Measurements from ENCODE around the gene LRRC4. TPM values are rescaled to one million over a fixed set of nuclear protein-coding genes. Genes with fewer than 3 reads are reported as not detected.

Gene LRRC4, protein sequence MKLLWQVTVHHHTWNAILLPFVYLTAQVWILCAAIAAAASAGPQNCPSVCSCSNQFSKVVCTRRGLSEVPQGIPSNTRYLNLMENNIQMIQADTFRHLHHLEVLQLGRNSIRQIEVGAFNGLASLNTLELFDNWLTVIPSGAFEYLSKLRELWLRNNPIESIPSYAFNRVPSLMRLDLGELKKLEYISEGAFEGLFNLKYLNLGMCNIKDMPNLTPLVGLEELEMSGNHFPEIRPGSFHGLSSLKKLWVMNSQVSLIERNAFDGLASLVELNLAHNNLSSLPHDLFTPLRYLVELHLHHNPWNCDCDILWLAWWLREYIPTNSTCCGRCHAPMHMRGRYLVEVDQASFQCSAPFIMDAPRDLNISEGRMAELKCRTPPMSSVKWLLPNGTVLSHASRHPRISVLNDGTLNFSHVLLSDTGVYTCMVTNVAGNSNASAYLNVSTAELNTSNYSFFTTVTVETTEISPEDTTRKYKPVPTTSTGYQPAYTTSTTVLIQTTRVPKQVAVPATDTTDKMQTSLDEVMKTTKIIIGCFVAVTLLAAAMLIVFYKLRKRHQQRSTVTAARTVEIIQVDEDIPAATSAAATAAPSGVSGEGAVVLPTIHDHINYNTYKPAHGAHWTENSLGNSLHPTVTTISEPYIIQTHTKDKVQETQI
- total RNA-seq, result 1 to 10 TPM; 3.4 to 7.3 TPM
- long read RNA-seq, donor 1, partial matches to known transcripts, result 0 of 1 reads
- long read RNA-seq, donor 1, other reads (novel, unspliced or antisense), result 1 of 1 reads
- long read RNA-seq, donor 2, result 0 reads

DNA sequence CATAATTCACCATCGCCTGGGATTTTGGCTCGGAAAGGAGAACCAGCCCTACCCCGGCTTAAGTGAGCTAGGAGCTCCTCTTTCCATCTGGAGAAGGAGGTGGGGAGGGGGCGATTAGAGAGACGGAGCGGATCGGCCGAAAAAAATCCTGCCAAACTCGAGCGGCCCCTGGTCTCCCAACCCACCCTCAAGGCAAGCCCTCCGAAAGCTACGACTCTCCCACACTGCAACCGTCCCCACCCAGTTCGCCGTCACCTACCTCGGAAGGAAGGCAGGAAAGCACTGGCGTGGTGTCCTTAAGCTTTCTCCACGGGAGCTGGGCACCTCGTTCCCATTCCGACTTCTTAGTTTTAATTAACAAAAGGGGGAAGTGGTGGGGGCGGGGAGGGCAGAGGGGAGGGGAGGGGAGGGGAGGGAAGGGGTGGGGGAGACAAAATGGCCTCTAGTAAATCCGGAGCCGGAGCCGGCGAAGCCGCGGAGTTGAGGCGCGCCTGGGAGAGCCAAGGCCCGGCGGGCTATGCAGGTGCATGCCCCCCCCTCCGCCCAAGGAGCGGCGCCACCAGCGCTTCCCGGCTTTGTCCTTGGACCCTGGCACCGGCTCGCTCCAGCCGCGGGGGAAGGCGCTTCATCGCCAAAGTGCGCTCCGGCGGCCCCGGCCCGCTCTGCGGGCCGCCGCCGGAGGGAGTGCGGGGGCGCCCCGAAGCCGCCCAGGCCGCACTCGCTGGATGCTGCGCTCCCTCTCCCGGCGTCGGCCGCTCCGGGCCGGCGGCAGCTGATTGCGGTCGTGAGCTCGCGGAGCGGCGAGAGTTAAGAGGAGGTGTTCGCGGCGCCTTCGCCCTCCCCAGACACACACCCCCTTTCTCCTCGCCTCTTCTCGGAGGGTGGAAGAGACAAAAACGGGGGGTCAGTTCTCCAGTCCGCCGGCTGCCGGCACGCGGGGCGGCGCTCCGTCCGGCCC lies at the start of gene LRRC4:
Gene LRRC4 (minus strand): TSS at position 784 of the 958 bp plus-strand sequence. CDS start 797 bp downstream, outside the sequence.
- intact Hi-C loops (cut with DNase I), result no loop called here
- DNase-seq (ENCODE audit: low spot score), result no peak

- intact Hi-C loops (cut with DNase I), result no loop called here
- DNase-seq (ENCODE audit: low spot score), result no peak
These were observed 48.9 kb upstream of the LRRC4 start for GRCh38 chr7:128080169-128080568.

DNA sequence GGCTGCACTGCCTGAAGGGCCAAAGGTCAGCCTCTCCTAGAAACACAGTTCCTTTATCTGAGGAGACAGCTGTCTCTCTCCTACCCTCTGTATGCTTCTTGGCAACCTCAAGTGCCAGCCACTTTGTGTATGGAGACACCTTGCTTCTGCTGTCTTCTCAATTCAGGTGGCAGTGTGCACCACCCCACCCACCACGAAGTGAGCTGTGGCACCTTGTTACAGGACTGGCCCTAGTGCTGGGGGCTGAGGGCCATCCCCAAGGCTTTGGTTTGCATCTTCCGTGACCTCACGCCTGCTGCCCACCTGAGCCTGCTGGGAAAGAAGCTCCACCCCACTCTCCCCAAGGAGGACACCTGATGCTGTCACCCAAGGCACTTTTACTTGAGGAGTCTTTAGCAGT lies 47.1 kb upstream of the LRRC4 start:
- intact Hi-C loops (cut with DNase I), result no loop called here
- no peak for DNase-seq (ENCODE audit: low spot score)

DNA sequence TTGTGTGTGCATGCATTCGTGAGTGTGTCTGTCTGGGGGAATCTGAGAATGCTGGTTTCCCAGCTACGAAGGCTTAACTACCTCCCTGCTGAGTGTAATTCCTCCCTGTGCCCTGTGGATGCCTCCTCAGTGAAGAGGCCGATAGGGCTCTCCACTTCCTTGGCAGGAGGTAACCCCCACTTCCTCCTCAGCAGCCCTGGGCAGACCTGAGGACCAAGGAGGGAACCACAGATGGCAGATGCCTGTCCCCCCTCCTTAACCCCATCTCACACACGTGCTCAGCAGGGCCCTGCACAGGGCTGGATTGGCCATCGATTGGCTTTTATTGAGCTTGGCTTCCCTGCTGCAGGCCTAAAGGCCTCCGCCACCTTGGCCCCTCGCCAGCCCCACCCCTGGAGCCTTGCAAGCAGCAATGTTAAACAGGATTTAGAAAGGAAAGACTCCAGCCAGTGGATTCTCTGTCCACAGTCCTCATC lies 45.6 kb upstream of the LRRC4 start:
- peak; percentile 87 for DNase-seq (ENCODE audit: low spot score)
- intact Hi-C loops (cut with DNase I), result no loop called here

GRCh38 chr7:128076196-128076795 lies 45.1 kb upstream of the LRRC4 start:
- intact Hi-C loops (cut with DNase I), result no loop called here
- DNase-seq (ENCODE audit: low spot score), result no peak

GRCh38 chr7:128075242-128076095 lies 44.2 kb upstream of the LRRC4 start:
- intact Hi-C loops (cut with DNase I), result no loop called here
- DNase-seq (ENCODE audit: low spot score), result no peak

DNA sequence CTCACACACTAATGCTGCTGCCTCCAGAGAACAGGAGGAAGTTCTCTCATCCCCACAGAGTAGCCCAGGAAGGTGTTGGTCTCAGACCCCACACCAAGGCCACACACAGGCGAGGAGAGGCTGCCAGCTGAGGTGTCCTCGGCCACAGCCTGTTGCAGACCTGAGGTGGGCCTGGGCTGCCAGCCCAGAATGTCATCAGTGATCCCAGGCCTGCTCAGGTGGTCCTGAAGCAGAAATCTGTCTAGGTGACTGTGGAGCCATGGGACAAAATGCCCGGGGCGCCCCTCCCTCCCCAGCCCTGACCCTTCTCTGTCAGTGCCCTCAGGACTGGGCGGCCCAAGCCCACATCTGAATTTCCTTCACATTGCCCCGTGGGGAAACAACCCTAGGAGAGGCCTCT lies 43.5 kb upstream of the LRRC4 start:
- DNase-seq (ENCODE audit: low spot score), result no peak
- intact Hi-C loops (cut with DNase I), result no loop called here

- intact Hi-C loops (cut with DNase I), result no loop called here
- DNase-seq (ENCODE audit: low spot score), result no peak
These were observed 43.1 kb upstream of the LRRC4 start for GRCh38 chr7:128074336-128074735.

DNA sequence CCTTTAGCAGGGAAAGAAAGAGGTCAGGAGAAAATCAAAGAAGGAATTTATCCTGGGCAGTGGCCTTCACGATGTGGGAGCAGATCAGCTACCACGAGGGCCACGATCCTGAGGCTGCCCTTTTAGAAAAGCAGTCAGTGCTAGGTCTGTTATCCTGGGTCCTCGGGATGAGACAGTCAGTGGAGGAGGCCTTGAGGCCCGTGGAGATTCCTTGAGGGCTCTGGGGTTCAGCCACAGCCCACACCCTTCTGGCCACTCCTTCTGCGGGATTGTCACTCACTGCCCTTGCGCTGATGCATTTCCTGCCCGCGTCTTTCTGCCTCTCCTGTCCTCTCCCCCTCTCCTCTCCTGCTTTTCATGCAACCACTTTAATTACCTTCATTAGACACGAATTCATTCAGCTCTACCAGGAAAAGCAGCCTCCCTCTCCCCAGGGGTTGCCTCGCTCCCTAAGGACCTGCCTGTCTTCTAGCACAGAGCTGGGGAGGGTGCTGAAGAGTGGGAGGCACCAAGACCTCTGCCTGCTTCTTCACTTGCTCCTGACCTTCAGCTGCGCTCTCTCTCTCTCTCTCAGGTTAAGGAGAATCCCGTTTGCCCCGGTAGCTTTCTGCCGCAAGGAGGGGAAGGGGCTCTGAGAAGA lies 42.6 kb upstream of the LRRC4 start:
- DNase-seq (ENCODE audit: low spot score), result no peak
- intact Hi-C loops (cut with DNase I), result no loop called here

DNA sequence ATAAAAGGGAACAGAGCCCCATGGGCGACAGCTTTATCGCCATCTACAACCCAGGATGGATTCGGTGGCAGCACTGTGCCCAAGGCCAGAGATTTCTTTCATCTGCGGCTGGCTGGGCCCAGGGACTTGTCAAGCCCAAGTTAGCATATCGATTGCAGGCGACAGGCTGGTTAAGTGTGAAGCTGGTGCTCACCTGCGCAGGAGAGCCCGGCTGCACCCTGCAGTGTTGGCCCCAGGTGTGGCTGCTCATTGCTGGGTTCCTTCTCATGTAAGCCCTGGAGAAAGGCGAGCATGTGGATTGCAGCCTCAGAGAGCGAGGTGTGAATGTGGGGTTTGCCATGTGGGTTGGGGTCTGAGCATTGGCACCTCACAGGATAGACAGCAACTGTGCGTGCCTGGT lies 40.6 kb upstream of the LRRC4 start:
- no peak for DNase-seq (ENCODE audit: low spot score)
- intact Hi-C loops (cut with DNase I), result no loop called here

GRCh38 chr7:128071376-128071775 lies 40.1 kb upstream of the LRRC4 start:
- no peak for DNase-seq (ENCODE audit: low spot score)
- intact Hi-C loops (cut with DNase I), result no loop called here

GRCh38 chr7:128069373-128070364 lies 38.4 kb upstream of the LRRC4 start:
- DNase-seq (ENCODE audit: low spot score), result peak; percentile 13
- intact Hi-C loops (cut with DNase I), result no loop called here

DNA sequence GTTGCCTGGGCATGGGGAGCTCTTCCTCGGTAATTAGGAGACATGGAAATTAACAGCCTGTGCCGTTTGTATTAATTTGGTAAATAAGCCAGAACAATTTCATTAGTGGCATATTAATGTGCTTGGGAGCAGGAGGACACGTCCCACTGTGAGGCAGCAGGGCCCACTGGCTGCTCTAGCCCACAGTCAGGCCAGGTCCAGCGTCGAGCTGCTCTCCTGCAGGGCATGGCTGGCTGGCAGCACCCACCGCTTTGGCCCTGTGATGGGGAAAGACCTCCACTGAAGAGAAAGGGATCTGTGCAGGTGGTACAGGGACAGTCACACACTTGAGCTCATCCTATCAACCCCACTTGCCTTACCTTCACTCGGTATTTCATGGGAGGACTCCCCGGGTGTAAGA lies 37.5 kb upstream of the LRRC4 start:
- intact Hi-C loops (cut with DNase I), result no loop called here
- no peak for DNase-seq (ENCODE audit: low spot score)

GRCh38 chr7:128067983-128068382 lies 36.7 kb upstream of the LRRC4 start:
- intact Hi-C loops (cut with DNase I), result no loop called here
- no peak for DNase-seq (ENCODE audit: low spot score)

- intact Hi-C loops (cut with DNase I), result no loop called here
- no peak for DNase-seq (ENCODE audit: low spot score)
These were observed 35.6 kb upstream of the LRRC4 start for GRCh38 chr7:128066858-128067257.

DNA sequence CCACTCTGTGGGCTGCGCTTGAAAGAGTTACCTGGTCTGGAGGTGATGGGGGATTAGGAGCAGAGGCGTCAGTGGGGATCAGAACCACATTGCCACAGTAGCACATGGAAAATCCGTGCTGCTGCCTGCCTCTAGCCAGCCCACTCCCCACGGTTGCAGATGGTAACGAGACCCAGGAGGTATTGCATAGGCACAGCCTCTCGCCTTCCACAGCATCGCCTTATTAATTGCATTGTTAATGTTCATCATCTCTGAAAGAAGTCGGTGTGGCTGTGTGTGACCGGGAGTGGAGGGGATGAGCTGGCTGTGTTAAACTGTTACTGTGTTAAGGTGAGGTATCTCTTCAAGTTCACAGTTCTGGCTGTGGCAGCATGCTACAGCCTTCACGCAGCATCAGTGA lies 35.2 kb upstream of the LRRC4 start:
- intact Hi-C loops (cut with DNase I), result no loop called here
- DNase-seq (ENCODE audit: low spot score), result no peak

GRCh38 chr7:128065872-128066271 lies 34.6 kb upstream of the LRRC4 start:
- intact Hi-C loops (cut with DNase I), result no loop called here
- DNase-seq (ENCODE audit: low spot score), result no peak
